Measurements from ENCODE around the gene YIF1B.

The YIF1B gene

DNA sequence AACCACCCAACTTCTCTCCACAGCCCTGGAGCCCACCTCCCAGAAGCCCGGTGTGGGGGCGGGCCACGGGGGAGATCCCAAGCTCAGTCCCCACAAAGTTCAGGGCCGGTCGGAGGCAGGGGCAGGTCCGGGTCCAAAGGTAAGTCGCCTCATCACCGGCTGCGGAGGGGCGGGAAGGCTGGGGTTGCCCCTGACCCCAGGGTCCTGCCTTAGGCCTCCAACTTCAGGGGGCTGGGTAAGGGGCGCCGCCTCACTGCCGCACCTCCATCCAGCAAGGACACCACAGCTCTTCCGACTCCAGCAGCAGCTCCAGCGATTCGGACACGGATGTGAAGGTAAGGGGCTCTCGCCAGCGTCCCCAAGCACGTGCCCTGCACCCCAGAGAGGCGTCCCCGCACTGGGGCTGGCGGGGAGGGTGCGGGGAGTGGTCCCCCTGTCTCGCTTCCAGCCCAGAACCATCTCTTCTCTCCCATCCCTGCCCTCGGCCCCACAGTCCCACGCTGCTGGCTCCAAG, 11.3 kb downstream of the YIF1B start:
- no peak for DNase-seq (ENCODE audit: low spot score)

- DNase-seq (ENCODE audit: low spot score) = no peak
Measured at GRCh38 chr19:38303517-38304351, 12.0 kb downstream of the YIF1B start, which contains the start of gene C19orf33. TSS of gene C19orf33 (plus strand) at chr19:38304251. CDS start at chr19:38304262, 11 bp downstream.

DNA sequence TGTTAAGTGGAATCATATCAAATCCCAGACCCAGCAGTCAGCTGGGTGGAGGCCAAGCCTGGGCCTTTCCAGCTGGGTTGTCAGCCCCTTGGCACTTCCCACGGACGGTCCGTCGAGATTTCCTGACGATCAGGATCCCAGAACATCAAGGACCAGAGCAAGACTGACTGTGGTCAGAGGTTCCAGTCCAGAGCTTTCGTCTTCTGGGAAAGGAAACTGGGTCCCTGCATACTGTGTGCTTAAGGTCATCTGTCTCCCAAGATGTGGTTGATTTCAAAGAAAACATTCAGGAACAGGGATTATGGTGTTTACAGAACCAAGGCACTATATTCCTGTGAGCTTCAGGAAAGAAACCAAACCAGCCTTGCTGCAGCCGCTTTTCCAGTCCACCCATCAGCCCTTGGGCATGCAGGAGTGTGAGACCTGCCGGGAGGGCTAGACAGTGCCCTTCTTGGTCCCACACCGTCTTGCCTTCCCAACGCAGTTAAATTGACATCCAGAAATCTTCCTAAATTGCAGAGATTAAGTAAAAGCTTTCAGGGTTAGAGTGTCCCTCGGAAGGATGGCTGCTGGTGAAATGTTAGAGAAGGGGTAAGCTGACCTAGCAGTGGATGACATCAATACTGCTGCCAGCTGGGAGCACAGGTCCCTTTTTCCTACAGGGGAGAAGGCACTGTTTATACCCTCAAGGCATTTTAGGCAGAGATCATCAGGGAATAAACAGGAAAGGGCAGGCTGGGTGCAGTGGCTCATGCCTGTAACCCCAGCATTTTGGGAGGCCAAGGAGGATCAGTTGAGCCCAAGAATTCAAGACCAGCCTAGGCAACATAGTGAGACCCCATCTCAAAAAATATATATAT, 16.7 kb downstream of the YIF1B start:
- DNase-seq (ENCODE audit: low spot score) = no peak

DNA sequence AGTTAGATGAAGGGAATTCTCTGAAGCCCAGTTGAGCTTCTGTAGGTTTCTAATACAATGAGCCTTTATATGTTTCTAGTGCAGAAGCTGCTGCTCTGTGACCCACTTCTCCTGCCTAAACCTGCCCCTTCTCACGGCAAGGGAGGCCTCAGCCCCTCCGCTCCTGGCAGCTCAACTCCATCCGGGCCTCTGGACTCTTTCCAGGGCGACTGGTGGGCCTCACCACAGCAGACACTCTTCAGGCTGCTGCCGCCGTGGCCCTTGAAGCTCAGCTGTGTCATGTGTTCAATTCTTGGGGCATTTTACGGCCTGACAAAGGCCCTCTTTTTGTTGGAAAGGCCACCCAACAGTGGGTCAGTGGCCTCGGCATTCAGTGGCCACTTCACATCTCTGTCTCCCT, 21.7 kb downstream of the YIF1B start:
- DNase-seq (ENCODE audit: low spot score) = no peak

DNA sequence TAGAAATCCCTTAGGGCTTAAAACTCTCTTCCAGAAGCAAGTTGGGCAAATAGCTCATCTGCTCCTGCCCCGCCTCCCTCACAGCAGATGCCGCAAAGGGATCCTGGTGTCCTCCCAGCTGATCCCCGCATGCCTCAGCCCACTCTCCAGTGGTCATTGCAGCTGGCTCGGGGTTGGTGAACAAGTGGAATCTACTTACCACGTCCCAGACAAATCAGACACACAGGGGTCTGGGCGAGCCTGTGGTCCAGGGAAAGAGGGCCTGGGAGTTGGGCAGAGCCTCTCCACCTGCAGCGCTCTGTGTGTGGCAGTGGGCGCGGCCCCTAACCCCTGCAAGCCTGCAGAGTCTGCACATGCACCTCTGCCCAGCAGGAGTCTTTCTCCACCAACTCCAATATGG, 22.5 kb downstream of the YIF1B start:
- no peak for DNase-seq (ENCODE audit: low spot score)

- no peak for DNase-seq (ENCODE audit: low spot score)
Measured at GRCh38 chr19:38291855-38292254, 23.9 kb downstream of the YIF1B start.

DNA sequence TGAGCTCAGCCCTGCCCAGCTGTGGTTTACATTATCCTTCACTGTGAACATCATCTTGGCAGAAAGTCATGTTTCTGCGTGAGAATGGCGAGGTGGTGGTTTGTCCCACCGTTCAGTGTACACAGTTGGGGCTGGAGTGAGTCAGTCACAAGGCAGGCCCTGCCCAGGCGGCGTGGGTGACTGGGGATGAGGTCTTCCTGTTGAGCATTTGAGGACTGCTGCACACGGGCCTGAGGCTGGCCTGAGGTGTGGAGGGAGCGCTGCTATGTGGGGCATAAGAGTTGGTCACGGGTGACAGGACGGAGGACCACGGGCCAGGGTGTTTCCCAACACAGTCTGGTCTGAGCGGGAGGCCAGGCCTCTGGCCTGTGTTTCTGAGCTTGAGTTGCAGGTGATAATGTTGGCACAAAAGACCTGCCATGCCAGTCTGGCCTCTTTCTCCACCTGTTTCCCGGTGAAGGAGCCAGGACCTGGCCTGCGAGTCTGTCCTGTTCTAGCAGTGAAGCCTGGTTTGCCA, 25.1 kb downstream of the YIF1B start:
- no peak for DNase-seq (ENCODE audit: low spot score)

GRCh38 chr19:38289955-38290354, 25.8 kb downstream of the YIF1B start:
- no peak for DNase-seq (ENCODE audit: low spot score)

DNA sequence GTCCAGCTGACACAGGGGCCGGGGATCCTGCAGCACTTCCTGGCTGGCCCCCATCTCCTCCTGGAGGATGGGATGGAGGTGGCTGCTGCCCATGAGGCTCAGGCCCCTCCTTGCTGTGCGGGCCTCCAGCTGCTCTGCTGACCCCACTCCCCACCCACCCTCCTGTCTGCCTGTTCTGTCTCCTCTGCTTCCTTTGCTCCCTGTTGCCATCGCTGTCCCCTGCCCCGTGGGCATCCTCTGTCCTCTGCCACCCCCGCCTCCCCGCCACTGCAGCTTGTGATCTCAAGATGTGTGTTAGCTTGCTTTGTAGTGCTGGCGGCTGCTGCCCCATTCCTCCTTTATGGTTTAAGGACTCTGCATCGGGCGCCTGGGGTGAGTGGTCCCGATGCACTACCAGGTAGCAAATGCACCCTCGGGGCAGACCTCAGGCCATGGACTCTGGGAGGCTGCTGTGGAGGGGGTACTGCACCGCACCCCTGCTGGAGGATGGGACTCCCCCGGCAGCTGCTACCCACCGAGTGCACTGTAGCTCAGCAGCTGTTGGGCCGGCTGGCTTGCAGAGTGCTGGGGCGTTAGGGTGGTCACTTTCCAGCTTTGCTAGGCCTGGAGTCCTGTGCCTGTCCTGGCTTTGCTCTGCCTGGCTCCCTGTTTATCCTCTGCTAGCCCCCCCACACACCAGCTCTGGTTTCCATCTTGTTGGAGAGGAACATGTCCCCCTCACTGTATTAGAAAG, 27.5 kb downstream of the YIF1B start:
- DNase-seq (ENCODE audit: low spot score) = no peak

DNA sequence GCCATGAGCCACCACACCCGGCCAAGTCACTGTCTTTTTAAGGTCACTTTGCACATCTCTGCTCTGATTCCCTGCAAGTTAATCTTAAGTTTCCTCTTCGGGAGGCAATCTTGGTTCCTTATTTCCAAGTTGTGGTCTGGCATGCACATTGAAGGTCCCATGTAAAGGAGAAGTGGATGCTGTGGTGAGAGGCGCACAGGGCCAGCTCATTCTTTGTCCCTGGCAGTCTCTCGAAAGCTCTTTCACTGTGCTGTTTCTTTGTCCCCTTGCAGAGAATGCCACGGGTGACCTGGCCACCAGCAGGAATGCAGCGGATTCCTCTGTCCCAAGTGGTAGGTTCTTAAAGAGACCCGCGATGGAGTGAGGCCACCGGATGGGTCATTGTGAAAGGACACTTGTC, 28.1 kb downstream of the YIF1B start:
- DNase-seq (ENCODE audit: low spot score) = no peak

GRCh38 chr19:38285567-38285966, 30.2 kb downstream of the YIF1B start:
- no peak for DNase-seq (ENCODE audit: low spot score)

DNA sequence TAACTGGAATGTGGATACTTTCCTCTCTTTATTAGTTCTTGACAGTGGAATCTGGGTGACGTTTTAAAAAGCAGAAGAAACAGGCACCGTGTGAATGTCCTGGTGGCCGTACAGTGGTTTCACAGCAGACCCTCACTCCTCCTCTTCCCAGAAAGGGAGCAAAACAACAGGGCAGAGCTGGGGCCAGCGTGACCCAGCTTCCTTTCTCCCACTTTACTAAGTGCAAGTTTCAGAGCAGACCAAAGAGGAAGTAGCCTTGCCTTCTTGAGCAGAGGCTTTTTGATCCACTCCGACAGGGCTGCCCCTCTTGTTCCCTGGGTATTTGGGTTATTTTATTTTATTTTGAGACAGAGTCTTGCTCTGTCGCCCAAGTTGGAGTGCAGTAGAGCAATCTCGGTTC, 31.3 kb downstream of the YIF1B start:
- peak; percentile 28 for DNase-seq (ENCODE audit: low spot score)

DNA sequence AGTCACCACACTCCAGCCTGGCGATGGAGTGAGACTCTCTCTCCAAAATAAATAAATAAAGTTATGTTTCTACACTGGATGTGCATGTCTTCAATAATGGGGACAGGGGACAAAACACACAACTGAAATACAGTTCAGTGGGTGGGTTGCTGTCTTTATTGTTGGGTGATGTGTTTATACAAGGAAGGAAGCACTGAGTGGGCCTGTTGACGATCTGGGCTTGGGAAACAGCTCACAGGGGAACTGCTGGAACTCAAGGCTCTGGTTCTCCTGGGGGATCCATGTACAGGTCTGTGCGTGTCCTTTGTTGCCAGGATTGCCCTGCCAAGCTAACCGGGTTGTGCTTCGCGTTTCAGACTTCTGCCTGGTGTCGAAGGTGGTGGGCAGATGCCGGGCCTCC, 32.5 kb downstream of the YIF1B start:
- no peak for DNase-seq (ENCODE audit: low spot score)

GRCh38 chr19:38281811-38282566, 33.8 kb downstream of the YIF1B start:
- DNase-seq (ENCODE audit: low spot score) = no peak

DNA sequence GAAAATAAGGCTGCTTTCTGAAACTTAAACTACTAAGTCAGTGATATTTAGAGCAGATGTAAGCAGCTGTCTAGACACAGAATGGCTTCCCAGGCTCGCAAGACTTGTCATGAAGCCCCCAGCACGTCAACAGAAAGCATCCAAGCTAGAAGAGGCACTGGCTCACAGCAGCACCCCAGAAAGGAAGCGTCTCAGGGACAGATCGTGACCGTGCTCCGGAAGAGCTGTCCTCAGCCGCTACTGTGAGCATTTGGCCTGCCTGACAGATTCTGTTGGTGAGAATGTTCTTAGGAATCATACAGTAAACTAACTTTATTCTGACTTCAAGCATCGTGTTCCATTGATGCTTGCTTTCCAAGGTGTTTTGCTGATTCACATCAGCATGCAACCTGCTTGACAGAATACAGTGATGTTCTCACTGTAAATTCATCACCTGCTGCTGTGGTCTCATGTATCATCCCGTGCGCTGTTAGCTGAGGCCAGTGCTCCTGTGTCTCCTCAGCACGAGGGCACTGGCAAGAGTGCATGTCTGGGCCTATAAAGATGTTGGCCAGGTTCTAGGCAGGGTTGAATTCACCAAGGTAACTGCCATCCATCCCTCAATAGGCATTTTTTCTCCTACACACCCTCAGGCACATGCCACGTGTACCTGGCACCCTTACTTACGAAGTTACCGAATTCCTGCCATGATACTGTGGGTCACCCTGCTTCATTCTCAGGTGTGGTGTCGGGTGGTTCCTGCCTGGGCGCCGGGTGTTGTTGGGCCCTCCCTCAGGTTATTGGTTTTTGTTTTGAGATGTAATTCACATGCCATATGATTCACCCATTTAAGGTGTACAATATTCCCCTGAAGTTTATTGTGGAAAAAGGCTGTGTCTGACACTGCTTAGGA, 35.5 kb downstream of the YIF1B start:
- DNase-seq (ENCODE audit: low spot score) = no peak

- DNase-seq (ENCODE audit: low spot score) = no peak
Measured at GRCh38 chr19:38278751-38279150, 37.0 kb downstream of the YIF1B start.

DNA sequence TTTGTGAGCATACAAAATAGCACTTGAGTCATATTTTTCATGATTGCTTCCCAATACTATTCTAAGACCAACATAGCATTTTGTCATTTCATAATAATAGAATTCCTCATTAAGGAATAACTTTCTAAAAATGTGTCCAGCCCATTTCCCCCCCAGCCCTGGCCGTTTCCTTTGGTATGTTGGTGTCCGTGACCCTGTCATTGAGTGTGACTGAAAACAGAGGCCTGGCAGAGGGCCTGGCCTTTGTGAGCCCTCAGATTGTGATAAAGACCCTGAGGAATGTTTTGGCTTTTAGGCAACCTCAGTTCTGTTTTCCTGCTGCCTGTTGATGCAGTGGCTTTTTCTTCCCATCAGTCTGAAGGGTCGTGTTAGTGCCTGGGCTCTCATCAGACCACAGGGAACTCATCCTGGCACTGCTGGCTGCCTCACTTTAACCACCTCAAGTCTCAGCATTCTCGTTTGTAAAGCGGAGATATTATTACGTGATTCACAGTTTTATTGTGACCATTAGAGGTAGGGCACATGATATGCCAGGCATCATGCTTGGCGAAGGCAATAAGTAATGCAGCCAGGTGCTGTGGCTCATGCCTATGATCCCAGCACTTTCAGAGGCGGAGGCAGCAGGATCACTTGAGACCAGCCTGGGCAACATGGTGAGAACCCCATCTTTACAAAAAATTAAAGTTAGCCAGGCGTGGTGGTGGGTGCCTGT, 37.6 kb downstream of the YIF1B start:
- no peak for DNase-seq (ENCODE audit: low spot score)

DNA sequence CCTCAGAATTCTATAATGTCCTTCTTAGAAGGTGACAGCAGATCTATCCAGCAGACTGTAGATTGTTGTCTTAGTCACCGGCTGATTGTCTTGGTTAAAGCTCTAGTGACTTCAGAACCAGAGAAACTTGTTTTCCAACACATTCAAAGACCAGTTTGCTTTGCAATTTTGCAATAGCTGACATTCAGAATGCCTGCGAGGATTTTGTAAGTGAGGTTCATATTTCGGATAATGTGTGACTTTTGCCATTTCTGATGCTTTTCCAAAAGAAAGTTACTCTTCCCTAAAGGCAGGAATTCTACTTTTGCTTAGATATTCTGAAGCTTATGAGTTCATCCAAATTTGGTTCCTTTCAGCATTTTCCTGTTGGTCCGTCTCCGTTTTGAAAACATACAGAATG, 38.2 kb downstream of the YIF1B start:
- no peak for DNase-seq (ENCODE audit: low spot score)

DNA sequence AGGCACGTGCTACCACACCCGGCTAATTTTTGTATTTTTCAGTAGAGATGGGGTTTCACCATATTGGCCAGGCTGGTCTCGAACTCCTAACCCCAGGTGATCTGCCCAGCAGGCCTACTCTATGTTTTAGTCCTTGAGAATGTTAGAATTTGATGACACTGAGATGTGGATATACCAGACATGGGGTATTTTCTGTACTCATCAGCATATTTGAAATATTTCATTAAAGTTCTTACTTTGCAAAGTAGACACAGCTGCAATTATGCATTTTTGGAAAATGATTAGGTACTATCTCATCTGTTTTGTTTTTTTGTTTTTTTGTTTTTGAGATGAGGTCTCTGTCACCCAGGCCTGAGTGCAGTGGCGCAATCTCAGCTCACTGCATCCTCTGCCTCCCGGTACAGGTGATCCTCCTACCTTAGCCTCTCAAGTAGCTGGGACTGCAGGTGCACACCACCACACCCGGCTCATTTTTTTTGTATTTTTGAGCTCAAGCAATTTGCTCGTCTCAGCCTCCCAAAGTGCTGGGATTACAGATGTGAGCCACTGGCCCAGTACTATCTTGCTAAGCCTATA, 38.7 kb downstream of the YIF1B start:
- DNase-seq (ENCODE audit: low spot score) = no peak
